ENCODE measurements around the gene FBRS. TPM values are rescaled to one million over a fixed set of nuclear protein-coding genes. Genes with fewer than 3 reads are reported as not detected.
A peak's percentile ranks its signal among the peaks of the same experiment; 100 is the strongest.

The FBRS gene
- total and polyA plus RNA-seq, 2 of the 13 experiments (the other 11 are each of a cell fraction or from before 2014, with no cell fraction given), result 13.7 to 16.2 TPM

GRCh38 chr16:30628628-30629540, 29.3 kb upstream of the FBRS start (continued):
- TF ChIP-seq PBX3 (CRISPR knock-in tag; IDR thresholded peaks at IDR 0.05; ENCODE audit: borderline replicate concordance) (no peak), ZNF766 (CRISPR knock-in tag; IDR thresholded peaks at IDR 0.05; ENCODE audit: borderline replicate concordance) (no peak), SP2 (CRISPR knock-in tag; IDR thresholded peaks at IDR 0.05) (no peak), REXO4 (CRISPR knock-in tag; IDR thresholded peaks at IDR 0.05; ENCODE audit: borderline replicate concordance) (no peak), MIXL1 (CRISPR knock-in tag; IDR thresholded peaks at IDR 0.05) (peak; percentile 80; the same call in 1 of the 2 replicates), ZFP90 (CRISPR knock-in tag; IDR thresholded peaks at IDR 0.05; ENCODE audit: borderline replicate concordance) (no peak), BRF2 (CRISPR knock-in tag; IDR thresholded peaks at IDR 0.05) (no peak), CBX2 (IDR thresholded peaks at IDR 0.05; ENCODE audit: low read depth, low read length) (no peak), CBX2 (CRISPR knock-in tag; IDR thresholded peaks at IDR 0.05; ENCODE audit: low read depth) (no peak; the same call in 1 of the 2 replicates), MAZ (IDR thresholded peaks at IDR 0.05; ENCODE audit: borderline replicate concordance, low read depth, low read length) (no peak), MAZ (CRISPR knock-in tag; IDR thresholded peaks at IDR 0.05; ENCODE audit: low read depth) (peak; percentile 67), MZF1 (CRISPR knock-in tag; IDR thresholded peaks at IDR 0.05; ENCODE audit: borderline replicate concordance) (no peak), PAX8 (CRISPR knock-in tag; IDR thresholded peaks at IDR 0.05; ENCODE audit: borderline replicate concordance) (no peak), MBNL3 (CRISPR knock-in tag; conservative IDR thresholded peaks at IDR 0.05) (no peak), ZNF691 (CRISPR knock-in tag; IDR thresholded peaks at IDR 0.05; ENCODE audit: borderline replicate concordance, low read depth) (no peak), ATF4 (CRISPR knock-in tag; IDR thresholded peaks at IDR 0.05) (no peak), ZNF839 (CRISPR knock-in tag; IDR thresholded peaks at IDR 0.05; ENCODE audit: borderline replicate concordance) (no peak), GZF1 (CRISPR knock-in tag; IDR thresholded peaks at IDR 0.05) (no peak), GABPB1 (CRISPR knock-in tag; IDR thresholded peaks at IDR 0.05) (peak; percentile 59), KDM5B (CRISPR knock-in tag; IDR thresholded peaks at IDR 0.05; ENCODE audit: borderline replicate concordance) (no peak), NR2F6 (IDR thresholded peaks at IDR 0.05) (peak; percentile 70), NR2F6 (CRISPR knock-in tag; IDR thresholded peaks at IDR 0.05) (peak; percentile 77), ZNF784 (CRISPR knock-in tag; IDR thresholded peaks at IDR 0.05; ENCODE audit: borderline replicate concordance) (no peak)
